Stimulated activated naive CD4-positive, alpha-beta T cell treated with Interleukin-2 at 50 U/mL for 16 hours (primary cell): ENCODE data around the gene PACS2.
"Not testable (repeated sequence)": the region's sequence is repeated elsewhere in the genome, so short reads cannot be mapped to it uniquely, and the experiment has no call there.

ENCODE experiments used
- DNase-seq: peaks from one replicate; lab custom pipeline; 2025; lab: John Stamatoyannopoulos, UW

PACS2 gene

GRCh38 chr14:105314287-105315200, at the start of gene PACS2:
Gene PACS2, plus strand, starts transcription at chr14:105314748. Its CDS starts 171 bp downstream, at chr14:105314919.
- DNase-seq, result peak; percentile 61

GRCh38 chr14:105267820-105268548, 46.6 kb upstream of the PACS2 start:
- no peak for DNase-seq

GRCh38 chr14:105268736-105269354, 45.7 kb upstream of the PACS2 start:
- DNase-seq, result no peak

GRCh38 chr14:105269405-105269804, 45.1 kb upstream of the PACS2 start:
- DNase-seq, result no peak

GRCh38 chr14:105271224-105271890, 43.2 kb upstream of the PACS2 start:
- DNase-seq, result no peak

- no peak for DNase-seq
Measured at GRCh38 chr14:105272623-105273022, 41.9 kb upstream of the PACS2 start.

- no peak for DNase-seq
Measured at GRCh38 chr14:105273062-105273461, 41.5 kb upstream of the PACS2 start.

GRCh38 chr14:105274637-105275036, 39.9 kb upstream of the PACS2 start:
- DNase-seq, result no peak

- no peak for DNase-seq
Measured at GRCh38 chr14:105275267-105275946, 39.1 kb upstream of the PACS2 start.

GRCh38 chr14:105277448-105277847, 37.1 kb upstream of the PACS2 start:
- DNase-seq, result not testable (repeated sequence)

- DNase-seq, result no peak
Measured at GRCh38 chr14:105279642-105280361, 34.7 kb upstream of the PACS2 start.

- no peak for DNase-seq
Measured at GRCh38 chr14:105280525-105280924, 34.0 kb upstream of the PACS2 start.

- DNase-seq, result no peak
Measured at GRCh38 chr14:105281371-105282097, 33.0 kb upstream of the PACS2 start.

GRCh38 chr14:105282098-105282725, 32.3 kb upstream of the PACS2 start:
- no peak for DNase-seq

- DNase-seq, result no peak
Measured at GRCh38 chr14:105283028-105283427, 31.5 kb upstream of the PACS2 start.

GRCh38 chr14:105283899-105284298, 30.6 kb upstream of the PACS2 start:
- DNase-seq, result no peak

- DNase-seq, result no peak
Measured at GRCh38 chr14:105285174-105285573, 29.4 kb upstream of the PACS2 start.

- DNase-seq, result no peak
Measured at GRCh38 chr14:105286759-105287144, 27.8 kb upstream of the PACS2 start.

GRCh38 chr14:105287249-105288102, 27.1 kb upstream of the PACS2 start:
- DNase-seq, result no peak
